ENCODE data around the gene PDE3A.
A peak's percentile ranks its signal among the peaks of the same experiment; 100 is the strongest.

PDE3A gene

GRCh38 chr12:20429852-20430251 lies 61.5 kb downstream of the PDE3A start:
- H3K27me3 Mint-ChIP-seq = no peaks in the 10 kb centered on the region
- no peak overlapping the region for H3K4me3 Mint-ChIP-seq
- DNase-seq (no peak), ATAC-seq (no peak)
- no peak overlapping the region for H3K27ac Mint-ChIP-seq
- H3K9me3 Mint-ChIP-seq = no peaks in the 10 kb centered on the region
- no peaks in the 10 kb centered on the region for H3K4me1 Mint-ChIP-seq

- no peak for ATAC-seq
- Mint-ChIP-seq H3K27ac (no peak overlapping the region), H3K4me3 (no peak overlapping the region)
These were observed 64.0 kb downstream of the PDE3A start for GRCh38 chr12:20432290-20432689.

GRCh38 chr12:20434996-20435395 lies 66.7 kb downstream of the PDE3A start:
- no peak overlapping the region for H3K4me3 Mint-ChIP-seq
- peaks cover 9% of the 10 kb centered on the region for H3K27me3 Mint-ChIP-seq
- no peak for ATAC-seq
- no peak overlapping the region for H3K27ac Mint-ChIP-seq
- H3K4me1 Mint-ChIP-seq = no peaks in the 10 kb centered on the region
- no peak for DNase-seq
- H3K9me3 Mint-ChIP-seq = no peaks in the 10 kb centered on the region

More at GRCh38 chr12:20432290-20432689, 64.0 kb downstream of the PDE3A start:
- DNase-seq = no peak
- Mint-ChIP-seq H3K4me1 (no peaks in the 10 kb centered on the region), H3K27me3 (peaks cover 8% of the 10 kb centered on the region), H3K9me3 (no peaks in the 10 kb centered on the region)

GRCh38 chr12:20436316-20436715 lies 68.0 kb downstream of the PDE3A start:
- no peak for ATAC-seq
- H3K4me1 Mint-ChIP-seq = no peaks in the 10 kb centered on the region
- H3K27ac Mint-ChIP-seq = no peak overlapping the region
- H3K9me3 Mint-ChIP-seq = no peaks in the 10 kb centered on the region
- peaks cover 9% of the 10 kb centered on the region for H3K27me3 Mint-ChIP-seq
- DNase-seq = no peak
- H3K4me3 Mint-ChIP-seq = no peak overlapping the region

- Mint-ChIP-seq H3K4me1 (no peaks in the 10 kb centered on the region), H3K9me3 (no peaks in the 10 kb centered on the region), H3K27me3 (peaks cover 9% of the 10 kb centered on the region), H3K4me3 (no peak overlapping the region), H3K27ac (no peak overlapping the region)
- no peak for DNase-seq
- no peak for ATAC-seq
These were observed 70.0 kb downstream of the PDE3A start for GRCh38 chr12:20438299-20438779.

- ATAC-seq (no peak), DNase-seq (no peak)
- Mint-ChIP-seq H3K27ac (no peak overlapping the region), H3K4me3 (no peak overlapping the region), H3K27me3 (peaks cover 9% of the 10 kb centered on the region), H3K9me3 (no peaks in the 10 kb centered on the region), H3K4me1 (no peaks in the 10 kb centered on the region)
These were observed 71.3 kb downstream of the PDE3A start for GRCh38 chr12:20439626-20440025.

- DNase-seq (no peak), ATAC-seq (no peak)
- Mint-ChIP-seq H3K9me3 (no peaks in the 10 kb centered on the region), H3K27me3 (peaks cover 9% of the 10 kb centered on the region), H3K27ac (no peak overlapping the region), H3K4me3 (no peak overlapping the region), H3K4me1 (no peaks in the 10 kb centered on the region)
These were observed 72.1 kb downstream of the PDE3A start for GRCh38 chr12:20440408-20440807.

GRCh38 chr12:20442322-20442721 lies 74.0 kb downstream of the PDE3A start:
- no peaks in the 10 kb centered on the region for H3K4me1 Mint-ChIP-seq
- no peak overlapping the region for H3K4me3 Mint-ChIP-seq
- H3K27ac Mint-ChIP-seq = no peak overlapping the region
- H3K27me3 Mint-ChIP-seq = peaks cover under 1% of the 10 kb centered on the region
- no peak for ATAC-seq
- no peaks in the 10 kb centered on the region for H3K9me3 Mint-ChIP-seq
- no peak for DNase-seq

- Mint-ChIP-seq H3K4me3 (no peak overlapping the region), H3K4me1 (no peaks in the 10 kb centered on the region), H3K27me3 (no peaks in the 10 kb centered on the region), H3K9me3 (no peaks in the 10 kb centered on the region), H3K27ac (no peak overlapping the region)
- ATAC-seq = no peak
- DNase-seq = no peak
These were observed 74.9 kb downstream of the PDE3A start for GRCh38 chr12:20443255-20443654.

- Mint-ChIP-seq H3K27ac (no peak overlapping the region), H3K27me3 (no peaks in the 10 kb centered on the region)
These were observed 75.5 kb downstream of the PDE3A start for GRCh38 chr12:20443792-20444191.

GRCh38 chr12:20444595-20445170 lies 76.3 kb downstream of the PDE3A start:
- Mint-ChIP-seq H3K27ac (no peak overlapping the region), H3K9me3 (no peaks in the 10 kb centered on the region), H3K4me3 (no peak overlapping the region), H3K4me1 (no peaks in the 10 kb centered on the region), H3K27me3 (no peaks in the 10 kb centered on the region)
- DNase-seq (no peak), ATAC-seq (no peak)

More at GRCh38 chr12:20443792-20444191, 75.5 kb downstream of the PDE3A start:
- Mint-ChIP-seq H3K9me3 (no peaks in the 10 kb centered on the region), H3K4me1 (no peaks in the 10 kb centered on the region), H3K4me3 (no peak overlapping the region)
- no peak for DNase-seq
- no peak for ATAC-seq

GRCh38 chr12:20445687-20446086 lies 77.3 kb downstream of the PDE3A start:
- Mint-ChIP-seq H3K27ac (peak overlapping the region in 1 of 2 donors; percentile 10), H3K4me3 (no peak overlapping the region), H3K4me1 (no peaks in the 10 kb centered on the region), H3K9me3 (no peaks in the 10 kb centered on the region), H3K27me3 (no peaks in the 10 kb centered on the region)
- ATAC-seq (no peak), DNase-seq (no peak)

GRCh38 chr12:20446836-20447235 lies 78.5 kb downstream of the PDE3A start:
- no peak overlapping the region for H3K27ac Mint-ChIP-seq
- no peaks in the 10 kb centered on the region for H3K4me1 Mint-ChIP-seq
- H3K27me3 Mint-ChIP-seq = no peaks in the 10 kb centered on the region
- H3K9me3 Mint-ChIP-seq = no peaks in the 10 kb centered on the region
- no peak for DNase-seq
- no peak overlapping the region for H3K4me3 Mint-ChIP-seq
- ATAC-seq = no peak

- ATAC-seq (no peak), DNase-seq (no peak)
- Mint-ChIP-seq H3K9me3 (no peaks in the 10 kb centered on the region), H3K4me1 (no peaks in the 10 kb centered on the region), H3K27ac (no peak overlapping the region), H3K4me3 (no peak overlapping the region), H3K27me3 (no peaks in the 10 kb centered on the region)
These were observed 80.4 kb downstream of the PDE3A start for GRCh38 chr12:20448781-20449180.

GRCh38 chr12:20450591-20451180 lies 82.3 kb downstream of the PDE3A start:
- Mint-ChIP-seq H3K27ac (no peak overlapping the region), H3K9me3 (no peaks in the 10 kb centered on the region), H3K4me1 (no peaks in the 10 kb centered on the region), H3K4me3 (no peak overlapping the region), H3K27me3 (no peaks in the 10 kb centered on the region)
- DNase-seq (no peak), ATAC-seq (no peak)

GRCh38 chr12:20451761-20452160 lies 83.4 kb downstream of the PDE3A start:
- no peak overlapping the region for H3K4me3 Mint-ChIP-seq
- H3K27me3 Mint-ChIP-seq = no peaks in the 10 kb centered on the region
- no peak for ATAC-seq

GRCh38 chr12:20452496-20453010 lies 84.2 kb downstream of the PDE3A start:
- DNase-seq = no peak
- H3K4me3 Mint-ChIP-seq = no peak overlapping the region
- no peak overlapping the region for H3K27ac Mint-ChIP-seq
- H3K27me3 Mint-ChIP-seq = no peaks in the 10 kb centered on the region
- H3K4me1 Mint-ChIP-seq = no peaks in the 10 kb centered on the region
- ATAC-seq = no peak
- H3K9me3 Mint-ChIP-seq = no peaks in the 10 kb centered on the region

More at GRCh38 chr12:20451761-20452160, 83.4 kb downstream of the PDE3A start:
- Mint-ChIP-seq H3K9me3 (no peaks in the 10 kb centered on the region), H3K4me1 (no peaks in the 10 kb centered on the region), H3K27ac (no peak overlapping the region)
- DNase-seq = no peak

Data from stimulated activated naive CD8-positive, alpha-beta T cell treated with anti-CD3 and anti-CD28 coated beads, Interleukin-15, amount 100 ng/mL, for 72 hours (primary cell).